Sigmoid colon (tissue), 4 donors: Measurements from ENCODE around the gene LHX2.

Experiments used
- CTCF ChIP-seq, 4 experiments: fragments of 450-650 bp in 3 of 4; fragments of 200-600 bp in 1 of 4; IDR thresholded peaks; one replicate each; pipeline ENCODE4 v1.5.1; 2016 to 2019; ENCODE audit warnings: antibody characterized with exemption in 4 of 4, mild to moderate bottlenecking in 3 of 4, moderate library complexity in 2 of 4
- POLR2A ChIP-seq, 2 donors: fragments of 450-650 bp; IDR thresholded peaks; one replicate each; pipeline ENCODE4 v1.6.1; 2016; ENCODE audit warnings: antibody characterized with exemption in 2 of 2, mild to moderate bottlenecking in 2 of 2, moderate library complexity in 2 of 2
- POLR2AphosphoS5 ChIP-seq, 4 donors: sonication (generic); formaldehyde crosslinking; IDR thresholded peaks; one replicate each; pipeline ENCODE4 v1.6.1; 2017; ENCODE audit warnings: antibody characterized with exemption in 4 of 4

GRCh38 chr9:124045076-124045829, 33.7 kb downstream of the LHX2 start:
- TF ChIP-seq POLR2A (IDR thresholded peaks at IDR 0.05), result no peak
- no peak for TF ChIP-seq CTCF (IDR thresholded peaks at IDR 0.05)
- TF ChIP-seq POLR2AphosphoS5 (IDR thresholded peaks at IDR 0.05), result no peak
